Sigmoid colon (tissue), 7 donors: ENCODE data around the gene PYGB. TPM values are rescaled to one million over a fixed set of nuclear protein-coding genes. Genes with fewer than 3 reads are reported as not detected.

Experiments
- DNase-seq: peaks from one replicate; pipeline ENCODE4 v3.0.0-alpha.2; 2019
- H3K27ac ChIP-seq, 4 donors: fragments of 200-600 bp; sonication (generic); one replicate each; pipeline ENCODE4 v1.5.1; 2016 to 2019; ENCODE audit warnings: mild to moderate bottlenecking in 1 of 4
- H3K27me3 ChIP-seq, 3 donors: fragments of 200-600 bp; sonication (generic); one replicate each; pipeline ENCODE4 v1.5.1; 2019; ENCODE audit warnings: mild to moderate bottlenecking in 1 of 3
- H3K36me3 ChIP-seq, 4 donors: fragments of 200-600 bp; sonication (generic); one replicate each; pipeline ENCODE4 v1.5.1; 2016 to 2019
- H3K4me1 ChIP-seq, 4 donors: fragments of 200-600 bp; sonication (generic); one replicate each; pipeline ENCODE4 v1.5.1; 2017 to 2019
- H3K4me3 ChIP-seq, 4 donors: fragments of 200-600 bp; sonication (generic); one replicate each; pipeline ENCODE4 v1.5.1; 2017 to 2019; ENCODE audit warnings: mild to moderate bottlenecking in 2 of 4, moderate library complexity in 1 of 4
- H3K9me3 ChIP-seq, 4 donors: fragments of 200-600 bp in 3 of 4; sonication (generic) in 3 of 4; one replicate each; pipeline versions ENCODE4 v1.5.1 to v1.6.1; 2013 to 2019
- EP300 ChIP-seq, 4 donors: sonication (generic); formaldehyde crosslinking; IDR thresholded peaks; one replicate each; pipeline ENCODE4 v1.6.1; 2017; ENCODE audit warnings: antibody characterized with exemption in 4 of 4
- POLR2A ChIP-seq, 2 donors: fragments of 450-650 bp; IDR thresholded peaks; one replicate each; pipeline ENCODE4 v1.6.1; 2016; ENCODE audit warnings: antibody characterized with exemption in 2 of 2, mild to moderate bottlenecking in 2 of 2, moderate library complexity in 2 of 2
- POLR2AphosphoS5 ChIP-seq, 4 donors: sonication (generic); formaldehyde crosslinking; IDR thresholded peaks; one replicate each; pipeline ENCODE4 v1.6.1; 2017; ENCODE audit warnings: antibody characterized with exemption in 4 of 4
- WGBS, 2 donors: extraction: QIAGEN DNeasy Blood & Tissue Kit; methylation state at CpG; one replicate each; pipeline ENCODE4 v1.1.7; 2013; 5-methylcytosine and 5-hydroxymethylcytosine counted together
- intact Hi-C: fragments of 100-400 bp; cut with DNase I; formaldehyde crosslinking; loops from one replicate; pipeline ENCODE4 v1.15.1; 2023
- polyA plus RNA-seq, 3 donors: library from polyadenylated mRNA; stranded (reverse); fragments of 200-250 nt; gene quantifications; one replicate each; pipeline ENCODE4 v1.2.3, GENCODE V29; 2013
- total RNA-seq, 4 donors: library from RNA; depleted of rRNA; stranded (reverse); fragments of >200 nt; gene quantifications; one replicate each; pipeline ENCODE4 v1.1.0, GENCODE V29; 2016
- TF ChIP-seq, protein P1 (sequence below), 4 experiments: fragments of 450-650 bp in 3 of 4; fragments of 200-600 bp in 1 of 4; IDR thresholded peaks; one replicate each; pipeline ENCODE4 v1.5.1; 2016 to 2019; ENCODE audit warnings: antibody characterized with exemption in 4 of 4, mild to moderate bottlenecking in 3 of 4, moderate library complexity in 2 of 4
- donor health status: healthy with polysubstance abuse.
- donor health status: Bipolar disorder and iron deficiency.
- donor health status: healthy.

The PYGB gene
- total and polyA plus RNA-seq, 7 donors: 45.6 to 317 (median 198) TPM

DNA sequence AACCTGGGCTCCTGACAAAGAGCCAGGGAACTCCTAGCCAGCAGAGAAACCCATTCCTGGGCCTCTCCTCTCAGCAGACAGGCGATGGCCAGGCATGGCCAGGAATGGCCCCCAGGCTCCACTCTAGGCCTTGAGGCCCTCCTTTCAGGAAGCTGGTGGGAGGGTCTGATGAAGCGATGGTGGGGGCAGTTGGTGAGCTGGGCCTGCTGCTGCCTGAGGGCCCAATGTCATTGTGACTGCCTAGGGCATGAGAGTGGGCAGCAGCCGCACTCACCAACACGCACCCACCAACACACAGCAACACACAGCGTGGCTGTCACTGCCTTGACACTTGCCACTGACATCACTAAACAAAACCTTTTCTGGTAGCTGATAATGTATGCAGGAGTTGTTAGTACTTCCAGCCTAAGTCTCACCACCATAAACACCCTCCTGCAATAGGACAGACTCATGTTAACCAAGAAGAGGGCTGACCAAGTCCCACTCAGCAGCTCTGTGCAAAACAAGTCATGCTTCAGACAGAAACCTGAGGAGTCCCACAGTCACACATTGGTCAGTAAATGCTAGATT is 73.5 kb downstream of the PYGB start:
- no peak for TF ChIP-seq POLR2A (IDR thresholded peaks at IDR 0.05)
- peaks cover 0 to 36% (median 11%) of the 10 kb centered on the region in 4 donors for H3K36me3 ChIP-seq
- H3K27me3 ChIP-seq: no peaks in the 10 kb centered on the region
- H3K27ac ChIP-seq: no peak overlapping the region
- WGBS, 2 donors: 91 to 95% methylated on average over 5 of the region's 5 CpGs
- H3K9me3 ChIP-seq: no peaks in the 10 kb centered on the region
- peaks cover 0 to 6% (median 0%) of the 10 kb centered on the region in 4 donors for H3K4me1 ChIP-seq
- no peak overlapping the region for H3K4me3 ChIP-seq
- intact Hi-C loops: no loop called here
- peak; percentile 44 for DNase-seq

DNA sequence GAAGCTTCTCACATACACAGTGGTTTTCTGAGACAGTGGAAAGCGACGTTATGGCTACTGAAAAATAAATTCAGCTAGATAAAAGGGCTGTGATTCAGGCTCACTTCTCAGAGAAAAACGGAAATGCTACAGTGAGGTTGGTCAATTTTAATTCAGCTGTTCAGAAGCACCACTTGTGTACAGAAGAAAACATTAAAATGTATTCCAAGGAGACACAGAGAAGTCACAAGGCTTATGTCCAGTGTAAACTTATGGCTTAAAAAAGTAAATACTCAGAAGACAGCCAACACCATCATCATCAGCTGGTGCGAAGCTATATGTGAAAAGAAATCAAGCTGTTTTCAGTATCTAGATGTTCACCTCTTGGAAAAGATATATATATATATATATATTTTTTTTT is 74.1 kb downstream of the PYGB start:
- H3K27ac ChIP-seq: no peak overlapping the region
- H3K4me1 ChIP-seq: peaks cover 0 to 6% (median 0%) of the 10 kb centered on the region in 4 donors
- WGBS, 2 donors: 83 to 87% methylated on average over 4 of the region's 4 CpGs
- DNase-seq: no peak
- H3K9me3 ChIP-seq: no peaks in the 10 kb centered on the region
- intact Hi-C loops: no loop called here
- TF ChIP-seq POLR2AphosphoS5 (IDR thresholded peaks at IDR 0.05) (no peak), POLR2A (IDR thresholded peaks at IDR 0.05) (no peak), EP300 (IDR thresholded peaks at IDR 0.05) (no peak)
- TF ChIP-seq, protein P1, sequence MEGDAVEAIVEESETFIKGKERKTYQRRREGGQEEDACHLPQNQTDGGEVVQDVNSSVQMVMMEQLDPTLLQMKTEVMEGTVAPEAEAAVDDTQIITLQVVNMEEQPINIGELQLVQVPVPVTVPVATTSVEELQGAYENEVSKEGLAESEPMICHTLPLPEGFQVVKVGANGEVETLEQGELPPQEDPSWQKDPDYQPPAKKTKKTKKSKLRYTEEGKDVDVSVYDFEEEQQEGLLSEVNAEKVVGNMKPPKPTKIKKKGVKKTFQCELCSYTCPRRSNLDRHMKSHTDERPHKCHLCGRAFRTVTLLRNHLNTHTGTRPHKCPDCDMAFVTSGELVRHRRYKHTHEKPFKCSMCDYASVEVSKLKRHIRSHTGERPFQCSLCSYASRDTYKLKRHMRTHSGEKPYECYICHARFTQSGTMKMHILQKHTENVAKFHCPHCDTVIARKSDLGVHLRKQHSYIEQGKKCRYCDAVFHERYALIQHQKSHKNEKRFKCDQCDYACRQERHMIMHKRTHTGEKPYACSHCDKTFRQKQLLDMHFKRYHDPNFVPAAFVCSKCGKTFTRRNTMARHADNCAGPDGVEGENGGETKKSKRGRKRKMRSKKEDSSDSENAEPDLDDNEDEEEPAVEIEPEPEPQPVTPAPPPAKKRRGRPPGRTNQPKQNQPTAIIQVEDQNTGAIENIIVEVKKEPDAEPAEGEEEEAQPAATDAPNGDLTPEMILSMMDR (IDR thresholded peaks at IDR 0.05): no peak
- peaks cover 0 to 30% (median 11%) of the 10 kb centered on the region in 4 donors for H3K36me3 ChIP-seq
- no peak overlapping the region for H3K4me3 ChIP-seq
- no peaks in the 10 kb centered on the region for H3K27me3 ChIP-seq

DNA sequence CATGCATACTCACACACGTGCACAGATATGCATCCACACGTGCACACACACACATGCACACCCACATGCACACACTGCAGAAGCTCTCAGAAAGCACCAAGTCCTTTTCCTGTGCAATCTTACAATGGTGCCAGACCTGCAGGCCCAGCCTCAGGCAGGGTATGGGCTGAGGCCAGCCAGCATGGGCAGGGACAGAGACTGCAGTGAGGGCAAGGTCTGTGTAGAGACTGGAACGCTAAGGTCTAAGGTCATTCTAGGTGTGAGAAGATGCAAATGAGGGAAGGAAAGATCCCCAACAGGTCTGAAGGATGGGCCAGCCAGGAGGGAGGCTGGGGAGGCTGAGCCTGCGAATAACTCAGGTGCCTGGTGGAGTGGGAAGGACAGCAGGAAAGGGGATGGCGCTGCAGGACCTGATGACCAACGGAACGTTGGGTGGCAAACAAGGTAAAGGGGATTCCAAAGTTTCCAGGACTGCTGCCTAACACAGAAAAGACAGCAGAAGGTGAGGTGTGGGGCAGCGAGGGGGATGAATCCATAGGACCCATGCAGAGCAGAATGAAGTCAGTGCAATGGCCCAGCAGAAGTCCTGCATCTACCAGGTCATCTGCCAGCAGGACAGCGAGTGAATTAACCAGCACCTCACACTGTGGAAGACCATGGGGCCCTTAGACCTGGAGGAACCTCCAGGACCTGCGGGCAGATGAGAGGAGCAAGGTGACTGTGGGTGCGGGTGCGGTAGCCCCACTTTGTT is 75.8 kb downstream of the PYGB start:
- intact Hi-C loops: no loop called here
- H3K4me3 ChIP-seq: no peak overlapping the region
- 88 to 91% methylated on average over 12 of the region's 12 CpGs for WGBS, 2 donors
- H3K27ac ChIP-seq: no peak overlapping the region
- no peaks in the 10 kb centered on the region for H3K9me3 ChIP-seq
- H3K36me3 ChIP-seq: peaks cover 0 to 29% (median 11%) of the 10 kb centered on the region in 4 donors
- TF ChIP-seq, protein P1 (IDR thresholded peaks at IDR 0.05): no peak
- no peak for TF ChIP-seq EP300 (IDR thresholded peaks at IDR 0.05)
- TF ChIP-seq POLR2A (IDR thresholded peaks at IDR 0.05): no peak
- TF ChIP-seq POLR2AphosphoS5 (IDR thresholded peaks at IDR 0.05): no peak
- peaks cover 0 to 16% (median 8%) of the 10 kb centered on the region in 4 donors for H3K4me1 ChIP-seq
- H3K27me3 ChIP-seq: no peaks in the 10 kb centered on the region
- no peak for DNase-seq

DNA sequence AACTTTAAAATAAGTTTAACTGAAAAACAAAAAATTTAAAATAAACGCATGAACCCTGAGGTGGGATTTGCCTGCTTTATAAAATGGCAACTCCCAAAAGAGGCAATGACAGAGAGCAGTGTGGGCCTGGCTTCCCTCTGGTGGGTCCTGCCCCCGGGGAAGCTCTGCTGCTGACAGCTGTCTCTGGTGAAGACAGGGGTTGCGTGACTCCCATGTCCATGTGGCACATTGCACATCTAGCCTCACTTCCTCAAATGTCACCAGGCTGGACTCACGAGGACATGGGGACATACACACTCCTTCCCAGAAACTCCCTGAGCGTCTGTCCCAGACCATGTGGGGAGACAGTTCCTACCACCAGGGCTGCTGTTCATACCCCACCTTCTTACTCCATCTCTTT is 76.5 kb downstream of the PYGB start:
- intact Hi-C loops: no loop called here
- 69 to 81% methylated on average over 5 of the region's 5 CpGs for WGBS, 2 donors
- peaks cover 0 to 14% (median 11%) of the 10 kb centered on the region in 4 donors for H3K4me1 ChIP-seq
- no peaks in the 10 kb centered on the region for H3K27me3 ChIP-seq
- H3K27ac ChIP-seq: no peak overlapping the region
- H3K36me3 ChIP-seq: peaks cover 0 to 29% (median 11%) of the 10 kb centered on the region in 4 donors
- TF ChIP-seq POLR2AphosphoS5 (IDR thresholded peaks at IDR 0.05) (peak in 1 of 4 donors; percentile 46), POLR2A (IDR thresholded peaks at IDR 0.05) (no peak), EP300 (IDR thresholded peaks at IDR 0.05) (peak in 2 of 4 donors; percentile 15 to 31)
- no peaks in the 10 kb centered on the region for H3K9me3 ChIP-seq
- H3K4me3 ChIP-seq: no peak overlapping the region
- no peak for DNase-seq

DNA sequence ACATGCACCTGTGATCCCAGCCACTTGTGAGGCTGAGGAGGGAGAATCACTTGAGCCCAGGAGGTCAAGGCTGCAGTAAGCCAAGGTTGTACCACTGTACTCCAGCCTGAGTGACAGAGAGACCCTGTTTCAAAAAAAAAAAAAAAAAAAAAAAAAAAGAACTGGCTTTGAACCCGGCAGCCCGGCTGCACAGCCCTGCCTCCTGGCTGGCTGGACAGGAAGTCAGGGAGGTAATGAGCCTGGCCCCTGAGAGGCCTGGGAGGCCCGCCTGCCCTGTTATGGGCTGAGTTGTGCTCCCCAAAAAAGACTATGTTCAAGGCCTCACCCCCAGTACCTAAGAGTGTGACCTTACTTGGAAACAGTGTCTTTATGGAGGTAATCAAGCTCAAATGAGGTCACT is 77.2 kb downstream of the PYGB start:
- no peak overlapping the region for H3K4me3 ChIP-seq
- H3K4me1 ChIP-seq: peaks cover 0 to 14% (median 11%) of the 10 kb centered on the region in 4 donors
- DNase-seq: no peak
- no peaks in the 10 kb centered on the region for H3K9me3 ChIP-seq
- H3K27me3 ChIP-seq: no peaks in the 10 kb centered on the region
- H3K27ac ChIP-seq: peak overlapping the region in 1 of 4 donors; percentile 5
- TF ChIP-seq, protein P1 (IDR thresholded peaks at IDR 0.05): no peak
- no peak for TF ChIP-seq EP300 (IDR thresholded peaks at IDR 0.05)
- TF ChIP-seq POLR2A (IDR thresholded peaks at IDR 0.05): no peak
- TF ChIP-seq POLR2AphosphoS5 (IDR thresholded peaks at IDR 0.05): no peak
- WGBS, 2 donors: 74 to 76% methylated on average over 3 of the region's 3 CpGs
- H3K36me3 ChIP-seq: peaks cover 0 to 29% (median 11%) of the 10 kb centered on the region in 4 donors
- intact Hi-C loops: no loop called here
